Endothelial cell of umbilical vein (primary cell): Measurements from ENCODE around the gene CITED2. TPM values are rescaled to one million over a fixed set of nuclear protein-coding genes. Genes with fewer than 3 reads are reported as not detected.

Experiments
- BruUV-seq: library from RNA; stranded (reverse); fragments of 400-500 nt; replicated peaks from 2 replicates; lab custom pipeline; 2021; lab: Mats Ljungman, UMichigan
- CTCF ChIA-PET: fragments of 300-600, 350-600 bp; sonication (Branson Sonifier 250); formaldehyde crosslinking; loops from one replicate; lab custom pipeline; 2021; ENCODE audit warnings: antibody characterized with exemption, inconsistent platforms; lab: Charles Lee
- POLR2A ChIA-PET: fragments of 300-600, 350-600 bp; sonication (Branson Sonifier 250); formaldehyde crosslinking; loops from one replicate; lab custom pipeline; 2021; ENCODE audit warnings: antibody characterized with exemption, inconsistent platforms; lab: Charles Lee
- DNase-seq: peaks from one replicate; pipeline ENCODE4 v3.0.0-alpha.2; 2011; ENCODE audit warnings: low read depth, low spot score
- FAIRE-seq: peaks from 2 replicates; lab custom pipeline; 2011; peaks lifted over from hg19 to GRCh38; lab: Jason Lieb, UNC
- H2AFZ ChIP-seq: 2 replicates; pipeline ENCODE4 v1.6.0; 2012; ENCODE audit warnings: low read depth, low read length, control low read depth, inconsistent platforms
- H3K27ac ChIP-seq: 2 replicates; pipeline ENCODE4 v1.5.1; 2011; ENCODE audit warnings: low read depth, mild to moderate bottlenecking, control low read depth, low read length, moderate library complexity; ENCODE audit not compliant: insufficient read depth
- H3K27me3 ChIP-seq, 2 experiments: 2 replicates each; pipeline versions ENCODE4 v1.6.0 to v1.6.1; 2011; ENCODE audit warnings: low read length in 2 of 2, mixed read lengths in 1 of 2; ENCODE audit not compliant: control insufficient read depth in 2 of 2, insufficient read depth in 2 of 2
- H3K36me3 ChIP-seq, 2 experiments: 2 replicates in 1 of 2; 3 replicates in 1 of 2; pipeline ENCODE4 v1.5.1; 2011; ENCODE audit warnings: low read length in 2 of 2, mild to moderate bottlenecking in 1 of 2, moderate library complexity in 1 of 2; ENCODE audit not compliant: control insufficient read depth in 2 of 2, insufficient read depth in 2 of 2; ENCODE audit errors: extremely low read depth in 1 of 2
- H3K4me1 ChIP-seq: 3 replicates; pipeline ENCODE4 v1.5.1; 2011; ENCODE audit warnings: mild to moderate bottlenecking, low read length; ENCODE audit not compliant: control insufficient read depth, insufficient read depth; ENCODE audit errors: extremely low read depth
- H3K4me2 ChIP-seq: 2 replicates; pipeline ENCODE4 v1.6.1; 2011; ENCODE audit warnings: low read length, control low read depth, mixed read lengths; ENCODE audit not compliant: insufficient read depth
- H3K4me3 ChIP-seq, 3 experiments: fragments of 200-600 bp in 1 of 3; sonication (generic), shearing (Covaris generic) in 1 of 3; replicated peaks in 1 of 3; 2 replicates each; pipeline ENCODE4 v1.5.1; 2011 to 2016; ENCODE audit warnings: control low read depth in 3 of 3, low read length in 3 of 3, mild to moderate bottlenecking in 2 of 3, inconsistent platforms in 1 of 3, low read depth in 1 of 3, moderate library complexity in 1 of 3; ENCODE audit not compliant: insufficient read depth in 1 of 3
- H3K79me2 ChIP-seq: 2 replicates; pipeline ENCODE4 v1.6.0; 2012; ENCODE audit warnings: low read length, inconsistent platforms; ENCODE audit not compliant: control insufficient read depth, insufficient read depth
- H3K9ac ChIP-seq: replicated peaks from 2 replicates; pipeline ENCODE3; 2011; ENCODE audit warnings: low read length, control low read depth; ENCODE audit not compliant: insufficient read depth; ENCODE audit errors: extremely low read depth
- H3K9me1 ChIP-seq: replicated peaks from 3 replicates; pipeline ENCODE4 v1.6.0; 2011; ENCODE audit warnings: mild to moderate bottlenecking, low read length; ENCODE audit not compliant: control insufficient read depth, insufficient read depth; ENCODE audit errors: extremely low read depth
- H3K9me3 ChIP-seq: replicated peaks from 2 replicates; pipeline ENCODE4 v1.5.1; 2012; ENCODE audit warnings: low read length, inconsistent platforms; ENCODE audit not compliant: control insufficient read depth, insufficient read depth
- H4K20me1 ChIP-seq: replicated peaks from 2 replicates; pipeline ENCODE3; 2011; ENCODE audit warnings: mild to moderate bottlenecking, low read length; ENCODE audit not compliant: control insufficient read depth, insufficient read depth; ENCODE audit errors: extremely low read depth
- EZH2 ChIP-seq: IDR thresholded peaks from 2 replicates; pipeline ENCODE4 v1.6.1; 2012; ENCODE audit warnings: borderline replicate concordance, low read depth, mild to moderate bottlenecking, moderate library complexity, low read length, inconsistent platforms; ENCODE audit not compliant: severe bottlenecking
- FOS ChIP-seq: IDR thresholded peaks from 2 replicates; pipeline ENCODE4 v1.6.1; 2011; ENCODE audit warnings: mild to moderate bottlenecking, low read length, moderate library complexity, borderline replicate concordance; ENCODE audit not compliant: insufficient read depth
- GATA2 ChIP-seq: IDR thresholded peaks from 2 replicates; pipeline ENCODE4 v1.7.0; 2011; ENCODE audit warnings: low read depth, mild to moderate bottlenecking, moderate library complexity, mixed read lengths, low read length; ENCODE audit not compliant: insufficient read length, insufficient read depth
- JUN ChIP-seq: IDR thresholded peaks from 2 replicates; pipeline ENCODE4 v1.6.1; 2011; ENCODE audit warnings: borderline replicate concordance, low read depth; ENCODE audit not compliant: insufficient read length, insufficient read depth
- MYC ChIP-seq: IDR thresholded peaks from one replicate; pipeline ENCODE4 v1.6.1; 2011; ENCODE audit warnings: mild to moderate bottlenecking, low read depth, low read length
- POLR2A ChIP-seq: IDR thresholded peaks from 2 replicates; pipeline ENCODE4 v1.6.1; 2012; ENCODE audit warnings: low read depth, mild to moderate bottlenecking, control low read depth, low read length
- POLR2AphosphoS5 ChIP-seq: IDR thresholded peaks from 2 replicates; pipeline ENCODE4 v1.6.1; 2012; ENCODE audit warnings: low read depth, mild to moderate bottlenecking, control low read depth, low read length, moderate library complexity; ENCODE audit not compliant: insufficient read depth
- dilution Hi-C: fragments of 300-500 bp; cut with MboI; formaldehyde crosslinking; loops from one replicate; pipeline ENCODE4 v1.15.0; 2019; ENCODE audit warnings: low sequenced_read_pairs; ENCODE audit not compliant: extremely low pct_ligation_motif_present
- intact Hi-C: fragments of 100-400 bp; cut with micrococcal nuclease; formaldehyde crosslinking; loops from one replicate; pipeline ENCODE4 v1.10.0; 2022
- polyA plus RNA-seq, 4 experiments: library from polyadenylated mRNA; depleted of rRNA in 3 of 4; stranded (reverse) in 3 of 4; unstranded in 1 of 4; fragments of >200 nt; gene quantifications; 2 replicates each; pipeline versions ENCODE4 v1.2.1 to v1.2.3, GENCODE V29; 2011 to 2012; ENCODE audit warnings: missing spikeins in 1 of 4
- total RNA-seq: library from RNA; stranded (reverse); gene quantifications from 2 replicates; pipeline ENCODE4 v1.2.3, GENCODE V29; 2021
- TF ChIP-seq, protein P1 (sequence below): IDR thresholded peaks from 2 replicates; pipeline ENCODE4 v1.6.1; 2011; ENCODE audit not compliant: insufficient read depth, insufficient read length
- TF ChIP-seq, protein P2 (sequence below), 2 donors: IDR thresholded peaks; 1 replicate in 1 of 2; 2 replicates in 1 of 2; pipeline ENCODE4 v1.5.1; 2011; ENCODE audit warnings: low read length in 2 of 2, mild to moderate bottlenecking in 2 of 2, moderate library complexity in 2 of 2, control low read depth in 1 of 2, inconsistent platforms in 1 of 2, low read depth in 1 of 2; ENCODE audit not compliant: insufficient read depth in 1 of 2; ENCODE audit errors: extremely low read depth in 1 of 2

Gene CITED2
- total and polyA plus RNA-seq, 2 donors (not counting 3 experiments of a cell fraction or from before 2014, with no cell fraction given) = 81.1 to 85.7 TPM

DNA sequence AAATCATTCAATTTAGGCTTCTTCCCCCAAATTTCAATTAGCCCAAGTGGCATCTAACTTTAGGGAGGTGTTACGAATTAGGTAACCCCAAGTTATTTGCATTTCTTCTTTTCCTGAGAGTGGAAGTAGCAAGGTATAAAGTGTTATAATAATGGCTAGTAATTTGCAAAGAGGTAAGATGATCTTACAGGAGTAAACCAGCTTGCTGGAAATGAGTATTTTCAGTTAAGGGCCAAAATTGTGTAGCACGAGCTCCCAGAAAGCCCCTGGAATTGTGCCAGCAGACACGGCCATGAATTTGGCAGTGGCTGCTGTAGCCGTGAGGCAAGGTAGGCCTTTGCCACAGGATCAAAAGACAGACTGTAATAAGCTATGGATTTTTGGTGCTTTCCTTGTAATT, 38.0 kb downstream of the CITED2 start:
- BruUV-seq = no TSS peak
- Histone ChIP-seq H3K9me1 (no peaks in the 10 kb centered on the region), H3K79me2 (no peaks in the 10 kb centered on the region), H4K20me1 (no peaks in the 10 kb centered on the region), H3K9ac (no peak overlapping the region), H3K27me3 (no peaks in the 10 kb centered on the region), H3K27ac (no peak overlapping the region), H2AFZ (no peak overlapping the region), H3K4me3 (no peak overlapping the region), H3K36me3 (no peaks in the 10 kb centered on the region), H3K4me1 (no peaks in the 10 kb centered on the region), H3K4me2 (no peak overlapping the region), H3K9me3 (no peaks in the 10 kb centered on the region)
- DNase-seq (no peak), FAIRE-seq (no peak)
- intact Hi-C loops = no loop called here
- CTCF ChIA-PET = interaction anchor here (1.6 kb wide), 1 partner anchor 28 kb away, joined by 5 read pairs; no protein-coding TSS in a partner anchor
- TF ChIP-seq, protein P1, sequence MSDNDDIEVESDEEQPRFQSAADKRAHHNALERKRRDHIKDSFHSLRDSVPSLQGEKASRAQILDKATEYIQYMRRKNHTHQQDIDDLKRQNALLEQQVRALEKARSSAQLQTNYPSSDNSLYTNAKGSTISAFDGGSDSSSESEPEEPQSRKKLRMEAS = no peak
- TF ChIP-seq POLR2A (no peak), FOS (no peak)
- POLR2A ChIA-PET = no interaction called here
- dilution Hi-C loops = no loop called here

GRCh38 chr6:139335447-139336210, 38.8 kb downstream of the CITED2 start:
- Histone ChIP-seq H3K36me3 (no peaks in the 10 kb centered on the region), H4K20me1 (no peaks in the 10 kb centered on the region), H2AFZ (no peak overlapping the region), H3K27ac (no peak overlapping the region), H3K4me1 (no peaks in the 10 kb centered on the region), H3K4me3 (no peak overlapping the region), H3K9ac (no peak overlapping the region), H3K4me2 (no peak overlapping the region), H3K9me1 (no peaks in the 10 kb centered on the region), H3K27me3 (no peaks in the 10 kb centered on the region), H3K9me3 (no peaks in the 10 kb centered on the region), H3K79me2 (no peaks in the 10 kb centered on the region)
- CTCF ChIA-PET = interaction anchor here (1.0 to 1.6 kb wide), 2 partner anchors 29 to 32 kb away, joined by 3 to 5 read pairs; no protein-coding TSS in a partner anchor
- FAIRE-seq (no peak), DNase-seq (no peak)
- no TSS peak for BruUV-seq
- no peak for TF ChIP-seq POLR2A
- TF ChIP-seq, protein P2, sequence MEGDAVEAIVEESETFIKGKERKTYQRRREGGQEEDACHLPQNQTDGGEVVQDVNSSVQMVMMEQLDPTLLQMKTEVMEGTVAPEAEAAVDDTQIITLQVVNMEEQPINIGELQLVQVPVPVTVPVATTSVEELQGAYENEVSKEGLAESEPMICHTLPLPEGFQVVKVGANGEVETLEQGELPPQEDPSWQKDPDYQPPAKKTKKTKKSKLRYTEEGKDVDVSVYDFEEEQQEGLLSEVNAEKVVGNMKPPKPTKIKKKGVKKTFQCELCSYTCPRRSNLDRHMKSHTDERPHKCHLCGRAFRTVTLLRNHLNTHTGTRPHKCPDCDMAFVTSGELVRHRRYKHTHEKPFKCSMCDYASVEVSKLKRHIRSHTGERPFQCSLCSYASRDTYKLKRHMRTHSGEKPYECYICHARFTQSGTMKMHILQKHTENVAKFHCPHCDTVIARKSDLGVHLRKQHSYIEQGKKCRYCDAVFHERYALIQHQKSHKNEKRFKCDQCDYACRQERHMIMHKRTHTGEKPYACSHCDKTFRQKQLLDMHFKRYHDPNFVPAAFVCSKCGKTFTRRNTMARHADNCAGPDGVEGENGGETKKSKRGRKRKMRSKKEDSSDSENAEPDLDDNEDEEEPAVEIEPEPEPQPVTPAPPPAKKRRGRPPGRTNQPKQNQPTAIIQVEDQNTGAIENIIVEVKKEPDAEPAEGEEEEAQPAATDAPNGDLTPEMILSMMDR (IDR thresholded peaks at IDR 0.05; ENCODE audit: extremely low read depth in 1 of 2, insufficient read depth in 1 of 2, low read depth in 1 of 2, low read length in 2 of 2) = no peak
- TF ChIP-seq, protein P1 = no peak
- TF ChIP-seq POLR2AphosphoS5 = no peak
- no peak for TF ChIP-seq JUN
- TF ChIP-seq MYC = no peak
- no peak for TF ChIP-seq GATA2
- TF ChIP-seq EZH2 = no peak
- TF ChIP-seq FOS = no peak
- intact Hi-C loops (no loop called here), dilution Hi-C loops (no loop called here)
- POLR2A ChIA-PET = no interaction called here
